WTC11 (cell line): ENCODE data around the gene PLIN4.

ENCODE experiments used
- CREB1 ChIP-seq: sonication (generic); formaldehyde crosslinking; IDR thresholded peaks from 2 replicates; pipeline ENCODE4 v1.8.0; 2023; ENCODE audit warnings: mild to moderate bottlenecking, missing genetic modification reagents
- CREM ChIP-seq: sonication (generic); formaldehyde crosslinking; IDR thresholded peaks from 2 replicates; pipeline ENCODE4 v1.8.1; 2022; ENCODE audit warnings: mild to moderate bottlenecking, missing genetic modification reagents, moderate library complexity
- CTCF ChIP-seq: fragments of 200-600 bp; IDR thresholded peaks from 2 replicates; pipeline ENCODE4 v1.8.0; 2022; ENCODE audit warnings: antibody characterized with exemption
- ESRRA ChIP-seq: sonication (generic); formaldehyde crosslinking; IDR thresholded peaks from 2 replicates; pipeline ENCODE4 v1.8.1; 2022; ENCODE audit warnings: mild to moderate bottlenecking, missing genetic modification reagents, borderline replicate concordance
- TF ChIP-seq, protein P1 (sequence below): sonication (generic); formaldehyde crosslinking; conservative IDR thresholded peaks from 2 replicates; pipeline ENCODE4 v1.8.1; 2022; ENCODE audit warnings: mild to moderate bottlenecking, missing genetic modification reagents

- no peak for TF ChIP-seq CTCF
- TF ChIP-seq CREM (CRISPR knock-in tag): no peak
- no peak for TF ChIP-seq ESRRA (CRISPR knock-in tag)
- TF ChIP-seq, protein P1, sequence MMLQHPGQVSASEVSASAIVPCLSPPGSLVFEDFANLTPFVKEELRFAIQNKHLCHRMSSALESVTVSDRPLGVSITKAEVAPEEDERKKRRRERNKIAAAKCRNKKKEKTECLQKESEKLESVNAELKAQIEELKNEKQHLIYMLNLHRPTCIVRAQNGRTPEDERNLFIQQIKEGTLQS (CRISPR knock-in tag): no peak
- no peak for TF ChIP-seq CREB1 (CRISPR knock-in tag)
Measured at GRCh38 chr19:4477034-4477801, 41.1 kb downstream of the PLIN4 start.
